OCI-LY1 (cell line): Measurements from ENCODE around the gene TBX15.

Experiments
- H2AFZ ChIP-seq: fragments of 200-600 bp; sonication (generic), shearing (Covaris generic); 2 replicates; pipeline ENCODE4 v1.6.0; 2014; ENCODE audit warnings: antibody characterized with exemption, mild to moderate bottlenecking, low read length
- H3F3A ChIP-seq: fragments of 200-600 bp; sonication (generic), shearing (Covaris generic); 2 replicates; pipeline ENCODE4 v1.6.0; 2014; ENCODE audit warnings: mild to moderate bottlenecking, antibody characterized with exemption, low read length, moderate library complexity; ENCODE audit not compliant: insufficient read depth
- H3K27ac ChIP-seq: fragments of 200-600 bp; sonication (generic); 2 replicates; pipeline ENCODE4 v1.5.1; 2014; ENCODE audit warnings: low read length, mixed run types, mild to moderate bottlenecking, low read depth; ENCODE audit not compliant: poor library complexity, severe bottlenecking
- H3K27me3 ChIP-seq: fragments of 200-600 bp; sonication (generic); 2 replicates; pipeline ENCODE4 v1.6.0; 2014; ENCODE audit warnings: antibody characterized with exemption, mild to moderate bottlenecking, low read length, moderate library complexity; ENCODE audit not compliant: insufficient read depth
- H3K36me3 ChIP-seq: fragments of 200-600 bp; sonication (generic); 2 replicates; pipeline ENCODE4 v1.6.1; 2014; ENCODE audit warnings: mild to moderate bottlenecking, antibody characterized with exemption, low read length, moderate library complexity, mixed read lengths; ENCODE audit not compliant: insufficient read depth
- H3K4me1 ChIP-seq: fragments of 200-600 bp; sonication (generic); 2 replicates; pipeline ENCODE4 v1.5.1; 2014; ENCODE audit warnings: mild to moderate bottlenecking, low read length, moderate library complexity; ENCODE audit not compliant: insufficient read depth, severe bottlenecking
- H3K4me2 ChIP-seq: fragments of 200-600 bp; sonication (generic), shearing (Covaris generic); 2 replicates; pipeline ENCODE4 v1.6.1; 2014; ENCODE audit warnings: low read length
- H3K4me3 ChIP-seq: fragments of 200-600 bp; sonication (generic); 2 replicates; pipeline ENCODE4 v1.5.1; 2014; ENCODE audit warnings: low read length, low read depth, mild to moderate bottlenecking, mixed read lengths; ENCODE audit not compliant: poor library complexity, severe bottlenecking
- H3K79me2 ChIP-seq: fragments of 200-600 bp; shearing (Covaris generic); 2 replicates; pipeline ENCODE4 v1.6.1; 2016; ENCODE audit warnings: mixed run types, low read length, mixed read lengths; ENCODE audit not compliant: insufficient read depth
- H3K9ac ChIP-seq: fragments of 200-600 bp; sonication (generic), shearing (Covaris generic); 2 replicates; pipeline ENCODE4 v1.6.1; 2014; ENCODE audit warnings: mild to moderate bottlenecking, low read length, mixed read lengths
- H3K9me2 ChIP-seq: fragments of 200-600 bp; sonication (generic), shearing (Covaris generic); 2 replicates; pipeline ENCODE4 v1.6.1; 2014; ENCODE audit warnings: low read depth, mild to moderate bottlenecking, low read length, mixed read lengths
- H3K9me3 ChIP-seq: fragments of 200-600 bp; shearing (Covaris generic); 2 replicates; pipeline ENCODE4 v1.6.1; 2014; ENCODE audit warnings: low read length, mixed read lengths
- H4K20me1 ChIP-seq: fragments of 200-600 bp; sonication (generic), shearing (Covaris generic); 2 replicates; pipeline ENCODE4 v1.6.0; 2016; ENCODE audit warnings: mild to moderate bottlenecking, low read length; ENCODE audit not compliant: insufficient read depth
- EZH2 ChIP-seq: fragments of 200-600 bp; sonication (generic), shearing (Covaris generic); IDR thresholded peaks from 2 replicates; pipeline ENCODE4 v1.8.0; 2017; ENCODE audit warnings: borderline replicate concordance, mixed run types, mild to moderate bottlenecking, antibody characterized with exemption, low read length, moderate library complexity, mixed read lengths
- TF ChIP-seq, protein P1 (sequence below): fragments of 200-600 bp; sonication (generic), shearing (Covaris generic); IDR thresholded peaks from 2 replicates; pipeline ENCODE4 v1.5.1; 2017; ENCODE audit warnings: mild to moderate bottlenecking, antibody characterized with exemption, low read length, moderate library complexity, mixed read lengths

TBX15 gene

DNA sequence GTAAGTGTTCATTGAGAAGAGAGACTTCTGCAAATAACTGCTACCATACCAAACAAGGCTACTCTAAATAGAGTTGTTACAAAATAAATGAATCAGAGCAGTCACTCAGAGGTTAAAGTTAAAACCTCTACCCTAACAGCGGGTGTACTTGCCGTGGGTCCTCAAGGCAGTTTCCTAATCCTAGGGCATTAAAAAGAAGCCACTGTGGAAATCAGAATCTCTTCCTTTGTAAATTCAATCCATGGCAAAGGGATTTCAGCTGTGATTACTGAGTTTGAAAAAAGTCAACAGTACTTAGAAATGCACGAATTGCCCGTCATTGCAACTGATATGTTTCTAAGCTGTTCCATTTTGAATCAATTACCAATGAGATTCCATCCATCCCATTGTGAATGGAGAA is 13.5 kb downstream of the TBX15 start:
- H2AFZ ChIP-seq: no peak overlapping the region
- no peak overlapping the region for H3K27ac ChIP-seq
- H3K4me1 ChIP-seq: peaks cover 11% of the 10 kb centered on the region
- H3K9me3 ChIP-seq: no peaks in the 10 kb centered on the region
- H3K36me3 ChIP-seq: no peaks in the 10 kb centered on the region
- H4K20me1 ChIP-seq: no peaks in the 10 kb centered on the region
- H3F3A ChIP-seq: no peaks in the 10 kb centered on the region
- no peak overlapping the region for H3K9ac ChIP-seq
- H3K4me2 ChIP-seq: no peak overlapping the region
- H3K4me3 ChIP-seq: no peak overlapping the region
- TF ChIP-seq, protein P1, sequence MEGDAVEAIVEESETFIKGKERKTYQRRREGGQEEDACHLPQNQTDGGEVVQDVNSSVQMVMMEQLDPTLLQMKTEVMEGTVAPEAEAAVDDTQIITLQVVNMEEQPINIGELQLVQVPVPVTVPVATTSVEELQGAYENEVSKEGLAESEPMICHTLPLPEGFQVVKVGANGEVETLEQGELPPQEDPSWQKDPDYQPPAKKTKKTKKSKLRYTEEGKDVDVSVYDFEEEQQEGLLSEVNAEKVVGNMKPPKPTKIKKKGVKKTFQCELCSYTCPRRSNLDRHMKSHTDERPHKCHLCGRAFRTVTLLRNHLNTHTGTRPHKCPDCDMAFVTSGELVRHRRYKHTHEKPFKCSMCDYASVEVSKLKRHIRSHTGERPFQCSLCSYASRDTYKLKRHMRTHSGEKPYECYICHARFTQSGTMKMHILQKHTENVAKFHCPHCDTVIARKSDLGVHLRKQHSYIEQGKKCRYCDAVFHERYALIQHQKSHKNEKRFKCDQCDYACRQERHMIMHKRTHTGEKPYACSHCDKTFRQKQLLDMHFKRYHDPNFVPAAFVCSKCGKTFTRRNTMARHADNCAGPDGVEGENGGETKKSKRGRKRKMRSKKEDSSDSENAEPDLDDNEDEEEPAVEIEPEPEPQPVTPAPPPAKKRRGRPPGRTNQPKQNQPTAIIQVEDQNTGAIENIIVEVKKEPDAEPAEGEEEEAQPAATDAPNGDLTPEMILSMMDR: no peak
- no peak for TF ChIP-seq EZH2
- H3K27me3 ChIP-seq: no peaks in the 10 kb centered on the region
- H3K9me2 ChIP-seq: no peaks in the 10 kb centered on the region
- H3K79me2 ChIP-seq: no peaks in the 10 kb centered on the region

DNA sequence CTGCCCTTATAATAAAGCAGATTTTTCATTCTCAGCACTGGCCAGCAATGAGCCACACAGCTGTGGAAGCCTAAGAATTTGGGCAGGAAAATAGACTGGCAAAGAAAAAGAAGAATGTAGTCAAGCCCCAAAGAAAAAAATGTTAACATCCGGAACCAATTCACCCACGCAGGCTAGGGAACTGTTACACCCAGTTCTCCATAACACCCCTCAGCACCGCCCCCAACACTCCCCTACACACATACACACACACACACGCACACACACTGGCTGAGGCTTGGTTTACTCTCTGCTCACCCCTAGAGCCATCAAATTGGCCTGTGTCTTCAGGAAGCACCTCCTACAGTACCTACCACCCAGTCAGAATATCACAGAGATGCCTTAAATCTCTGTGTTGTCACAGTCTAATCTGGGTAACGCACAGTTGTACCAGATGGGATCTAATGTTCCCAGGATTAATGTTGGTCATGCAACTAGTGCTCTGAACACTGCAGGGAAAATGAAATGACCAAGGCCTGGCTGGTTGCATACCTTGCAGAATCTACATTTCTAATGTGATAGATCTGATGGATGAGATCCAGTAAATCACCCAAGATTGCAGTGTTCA is 14.5 kb downstream of the TBX15 start:
- no peak overlapping the region for H3K27ac ChIP-seq
- H3K9me2 ChIP-seq: no peaks in the 10 kb centered on the region
- no peaks in the 10 kb centered on the region for H4K20me1 ChIP-seq
- H3F3A ChIP-seq: no peaks in the 10 kb centered on the region
- no peak overlapping the region for H3K9ac ChIP-seq
- no peak overlapping the region for H3K4me3 ChIP-seq
- peaks cover 11% of the 10 kb centered on the region for H3K4me1 ChIP-seq
- no peak overlapping the region for H2AFZ ChIP-seq
- H3K4me2 ChIP-seq: no peak overlapping the region
- TF ChIP-seq, protein P1: no peak
- TF ChIP-seq EZH2: no peak
- no peaks in the 10 kb centered on the region for H3K9me3 ChIP-seq
- H3K79me2 ChIP-seq: no peaks in the 10 kb centered on the region
- H3K36me3 ChIP-seq: no peaks in the 10 kb centered on the region
- no peaks in the 10 kb centered on the region for H3K27me3 ChIP-seq

DNA sequence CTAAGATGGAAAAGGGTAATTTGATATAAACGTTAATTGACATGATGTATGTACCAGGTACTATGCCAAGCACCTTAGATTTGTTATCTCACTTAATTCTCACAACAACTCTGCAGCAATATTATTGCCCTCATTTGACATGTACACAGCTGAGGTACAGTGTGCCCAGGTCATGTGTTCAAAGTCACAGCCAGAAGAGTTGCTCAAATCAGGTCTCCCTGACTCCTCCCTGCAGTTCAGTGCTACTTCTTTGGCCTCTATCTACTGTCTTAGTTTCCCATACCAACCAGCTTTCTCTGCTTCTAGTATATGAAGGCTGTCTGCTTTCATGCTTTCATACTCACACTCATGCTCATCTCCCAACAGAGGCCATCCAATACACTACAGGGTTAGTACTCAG is 15.1 kb downstream of the TBX15 start:
- TF ChIP-seq EZH2: no peak
- TF ChIP-seq, protein P1: no peak
- no peak overlapping the region for H3K4me2 ChIP-seq
- no peak overlapping the region for H3K27ac ChIP-seq
- no peak overlapping the region for H3K9ac ChIP-seq
- no peaks in the 10 kb centered on the region for H3K9me2 ChIP-seq
- no peaks in the 10 kb centered on the region for H3K36me3 ChIP-seq
- H3F3A ChIP-seq: no peaks in the 10 kb centered on the region
- H4K20me1 ChIP-seq: no peaks in the 10 kb centered on the region
- no peaks in the 10 kb centered on the region for H3K79me2 ChIP-seq
- no peaks in the 10 kb centered on the region for H3K9me3 ChIP-seq
- H3K4me3 ChIP-seq: no peak overlapping the region
- peaks cover 11% of the 10 kb centered on the region for H3K4me1 ChIP-seq
- no peaks in the 10 kb centered on the region for H3K27me3 ChIP-seq
- no peak overlapping the region for H2AFZ ChIP-seq
